ENCODE measurements around the gene ERAP2.

DNA sequence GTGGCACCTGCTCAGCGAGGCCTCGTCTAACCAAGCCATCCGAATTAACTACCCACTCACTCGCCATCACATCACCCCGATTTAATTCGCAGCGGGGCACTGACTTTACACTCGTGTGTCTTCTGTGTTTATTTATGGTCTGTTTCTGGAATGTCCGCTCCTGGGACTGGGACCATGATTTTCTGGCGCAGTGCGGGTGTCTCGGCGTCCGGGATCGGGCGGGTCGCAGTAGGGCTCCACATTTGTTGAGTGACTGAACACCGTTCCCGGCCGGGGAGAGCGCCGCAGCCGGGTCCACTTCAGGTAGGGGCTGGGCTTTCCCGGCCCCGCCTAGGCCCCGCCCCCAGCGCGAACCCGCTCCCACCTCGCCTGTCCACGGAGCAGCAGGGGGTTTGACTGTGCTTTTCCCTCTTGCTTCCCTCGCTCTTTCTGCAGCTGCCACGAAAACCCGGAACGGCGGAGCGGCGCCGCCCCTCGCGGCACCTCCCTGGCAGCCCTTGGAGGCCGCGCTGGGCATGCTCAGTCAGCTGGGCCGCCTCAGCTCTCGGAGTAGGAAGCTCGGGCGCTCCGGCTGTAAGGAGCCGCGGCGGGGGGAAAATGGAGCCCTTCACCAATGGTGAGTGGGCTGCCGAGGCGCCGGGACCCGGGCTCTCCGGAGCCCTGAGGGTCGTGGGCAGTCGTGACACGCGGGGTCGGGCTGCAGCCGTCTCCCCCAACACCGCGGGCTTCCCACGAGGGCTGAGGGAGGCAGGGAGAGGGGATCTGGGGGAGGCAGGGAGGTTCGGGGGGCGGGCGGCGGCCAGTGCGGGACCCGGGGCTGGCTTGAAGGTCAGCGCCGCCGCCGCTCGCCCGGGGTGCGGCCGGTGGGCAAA, 59.5 kb downstream of the ERAP2 start, which contains the start of gene LNPEP:
- TF ChIP-seq ATF2 (IDR thresholded peaks at IDR 0.05; ENCODE audit: low read length) (no peak), ESRRA (IDR thresholded peaks at IDR 0.05; ENCODE audit: low read length) (no peak), POLR2A (IDR thresholded peaks at IDR 0.05; ENCODE audit: low read depth, low read length) (peak; percentile 76), RCOR1 (conservative IDR thresholded peaks at IDR 0.05; ENCODE audit: low read depth, low read length) (peak; percentile 68; the same call in 1 of the 2 replicates), POLR2AphosphoS5 (IDR thresholded peaks at IDR 0.05; ENCODE audit: low read length) (peak; percentile 4; the same call in 1 of the 2 replicates), TARDBP (IDR thresholded peaks at IDR 0.05; ENCODE audit: borderline replicate concordance) (0 out of 2 replicates have a peak, but pooled peaks have one; percentile 51), HDAC2 (IDR thresholded peaks at IDR 0.05) (no peak), MAX (IDR thresholded peaks at IDR 0.05; ENCODE audit: low read depth, low read length) (peak; percentile 52; the same call in 1 of the 2 replicates), KAT2A (conservative IDR thresholded peaks at IDR 0.05; ENCODE audit: control insufficient read depth, low read depth, low read length) (no peak), CTCF (IDR thresholded peaks at IDR 0.05 in 2 of 3, conservative IDR thresholded peaks at IDR 0.05 in 1 of 3; ENCODE audit: control insufficient read depth in 2 of 3, extremely low read depth in 1 of 3, insufficient read depth in 1 of 3, low read depth in 3 of 3, low read length in 3 of 3) (no peak), FOXK2 (IDR thresholded peaks at IDR 0.05) (no peak), RAD21 (IDR thresholded peaks at IDR 0.05; ENCODE audit: insufficient read depth, low read depth, low read length) (no peak), JUND (IDR thresholded peaks at IDR 0.05; ENCODE audit: low read depth, low read length) (no peak)

Data from GM12878 (cell line).